NCI-H1417 treated with DMSO at 0.1 percent for 48 hours (cell line): ENCODE measurements around the gene FSCN2.
A peak's percentile ranks its signal among the peaks of the same experiment; 100 is the strongest.

Source experiments
- DNase-seq: peaks from one replicate; lab custom pipeline; 2025; lab: John Stamatoyannopoulos, UW

The FSCN2 gene

DNA sequence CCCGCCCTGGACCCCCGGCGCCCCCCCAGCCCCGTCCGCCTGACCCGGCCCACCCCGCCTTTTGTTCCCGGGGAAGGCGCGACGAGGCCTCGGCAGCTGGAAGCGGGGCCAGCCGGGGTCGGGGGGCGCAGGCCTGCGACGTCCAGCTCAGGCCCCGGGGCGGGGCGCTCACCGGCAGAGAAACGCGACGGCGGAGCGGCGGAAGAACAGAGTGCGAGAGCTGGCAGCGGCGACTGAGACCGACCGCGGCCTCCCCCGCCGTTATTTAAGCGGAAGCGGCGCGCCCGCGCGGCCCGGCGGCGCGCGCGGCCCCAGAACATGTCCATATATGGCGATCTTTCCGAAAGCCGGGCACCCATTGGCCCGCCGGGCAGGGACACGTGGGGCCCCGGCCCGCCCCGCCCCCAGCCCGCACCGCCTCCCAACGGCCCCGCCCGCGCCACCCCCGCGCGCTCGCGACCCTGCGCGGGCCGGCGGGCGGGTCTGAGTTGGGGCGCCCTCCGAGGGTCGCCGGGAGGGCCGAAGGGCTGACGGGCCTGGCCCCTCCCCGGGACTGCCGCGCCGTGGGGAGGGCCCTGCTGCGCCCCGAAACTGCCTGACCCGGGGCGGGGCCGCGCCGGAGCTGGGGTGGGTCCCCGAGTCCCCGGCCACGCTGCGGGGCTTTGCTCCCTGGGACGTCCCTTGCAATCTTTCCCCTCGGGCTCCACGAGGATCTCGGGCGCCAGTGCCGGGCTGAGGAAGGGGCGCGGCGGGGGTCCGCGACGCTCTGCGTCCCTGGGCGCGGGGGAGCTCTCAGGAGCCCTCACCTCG lies 15.4 kb upstream of the FSCN2 start, which contains the start of gene ACTG1:
Gene ACTG1 (minus strand): TSS at position 238 of the 810 bp plus-strand sequence. CDS start 445 bp downstream, outside the sequence.
- peak; percentile 82 for DNase-seq

- peak; percentile 29 for DNase-seq
Measured at GRCh38 chr17:81513372-81513752, 14.8 kb upstream of the FSCN2 start.

- DNase-seq: no peak
Measured at GRCh38 chr17:81513753-81514488, 14.3 kb upstream of the FSCN2 start.

DNA sequence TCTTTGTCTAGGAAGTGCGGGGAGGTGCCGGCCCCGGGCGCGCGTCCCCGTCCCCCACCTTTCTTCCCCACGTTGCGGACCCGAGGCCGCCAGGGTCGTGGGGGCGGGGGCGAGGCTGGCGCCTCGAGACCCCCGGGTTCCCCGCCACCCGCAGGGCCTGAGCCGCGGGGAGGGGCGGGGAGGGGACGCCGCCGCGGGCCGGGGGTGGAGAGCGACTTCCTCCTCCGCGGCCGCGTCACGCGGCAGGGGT lies 13.8 kb upstream of the FSCN2 start:
- no peak for DNase-seq

GRCh38 chr17:81514739-81515529 lies 13.2 kb upstream of the FSCN2 start:
- DNase-seq: no peak

DNA sequence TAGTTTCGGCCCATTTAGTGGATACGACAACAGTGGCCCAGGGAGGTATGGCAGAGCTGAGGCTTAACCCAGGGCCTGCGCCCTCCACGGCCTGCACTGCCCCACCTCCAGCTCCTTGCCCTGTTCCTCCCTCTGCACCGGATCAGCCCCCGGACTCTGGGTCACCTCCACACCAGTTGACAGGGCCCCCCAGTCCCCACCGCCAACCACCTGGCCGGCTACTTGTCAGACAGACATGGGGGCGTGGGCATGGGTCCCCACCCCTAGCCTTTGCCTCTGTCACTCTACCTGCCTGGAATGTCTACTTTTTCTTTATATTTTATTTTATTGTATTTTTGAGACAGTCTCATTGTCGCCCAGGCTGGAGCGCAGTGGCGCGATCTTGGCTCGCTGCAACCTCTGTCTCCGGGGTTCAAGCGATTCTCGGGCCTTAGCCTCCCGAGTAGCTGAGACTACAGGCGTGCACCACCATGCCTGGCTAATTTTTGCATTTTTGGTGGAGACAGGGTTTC lies 12.6 kb upstream of the FSCN2 start:
- no peak for DNase-seq

DNA sequence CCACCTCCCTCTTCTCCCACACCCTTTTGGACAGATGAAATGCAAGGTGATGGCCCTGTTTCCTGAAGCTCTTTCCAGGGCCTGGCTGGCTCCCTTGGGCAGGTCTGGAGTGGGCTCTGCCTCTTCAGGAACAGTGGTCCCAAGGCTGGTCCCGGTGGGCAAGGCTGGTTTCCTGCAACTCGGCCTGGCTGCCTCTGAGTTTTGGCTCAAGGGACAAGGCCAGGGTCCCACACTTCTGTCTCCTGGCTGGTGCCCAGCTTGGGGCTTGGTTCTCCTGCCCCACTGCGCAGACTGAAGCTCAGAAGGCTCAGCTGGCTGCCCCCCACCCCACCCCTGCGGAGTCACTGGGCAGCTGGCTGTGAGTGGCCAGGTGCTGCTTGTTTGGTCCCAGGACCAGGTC lies 11.7 kb upstream of the FSCN2 start:
- DNase-seq: no peak

DNA sequence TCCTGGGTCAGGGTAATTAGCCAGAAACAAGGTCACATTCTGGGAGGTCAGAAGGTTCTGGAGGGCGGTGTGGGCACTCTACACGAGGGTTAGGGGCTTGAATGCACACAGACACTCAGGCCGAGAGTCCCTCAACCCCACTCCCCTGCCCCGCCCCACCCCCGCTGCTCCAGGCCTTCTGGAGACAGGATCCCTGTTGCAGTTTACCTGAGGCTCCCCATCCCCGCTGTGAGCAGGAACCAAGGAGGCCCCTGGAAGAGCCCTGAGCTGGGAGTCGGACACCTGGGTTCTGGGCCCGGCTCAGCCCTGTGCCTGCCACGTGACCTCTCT lies 11.2 kb upstream of the FSCN2 start:
- no peak for DNase-seq

DNA sequence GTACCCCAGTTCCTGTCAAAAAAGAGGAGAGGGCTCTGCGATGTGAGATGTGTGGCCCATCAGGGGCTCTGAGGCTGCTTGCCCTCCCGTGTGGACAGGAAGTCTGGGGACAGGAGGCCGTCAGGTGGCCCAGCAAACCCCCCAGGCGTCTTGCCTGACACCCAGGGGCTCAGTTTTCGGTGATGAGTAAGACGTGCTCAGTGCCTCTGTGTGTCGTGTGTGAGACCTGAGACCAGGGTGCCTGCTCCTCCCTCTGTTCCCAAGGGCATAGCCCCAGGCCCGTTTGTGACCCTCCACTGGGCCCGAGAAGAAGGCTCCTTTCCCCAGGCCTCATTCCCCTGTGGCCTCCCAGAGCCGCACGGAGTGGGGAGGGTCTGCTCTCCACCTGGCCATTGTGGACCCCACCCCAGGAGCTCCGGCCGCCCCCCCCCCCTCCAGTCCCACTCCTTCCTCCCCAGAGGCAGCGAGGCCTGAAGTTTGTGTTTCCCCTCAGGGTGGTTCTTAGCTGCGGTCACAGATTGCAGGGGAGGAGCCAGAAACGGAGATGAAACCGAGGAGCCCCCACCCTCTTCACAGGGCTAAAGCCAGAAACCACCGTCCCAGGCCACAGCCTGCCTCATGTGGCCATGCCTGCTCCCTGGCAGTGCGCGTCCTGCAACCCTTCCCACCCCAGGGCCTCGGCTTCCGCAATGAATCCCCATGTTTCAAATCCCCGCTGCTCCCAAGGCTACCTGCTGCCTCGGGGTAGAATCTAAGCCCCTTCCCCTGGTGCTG lies 10.7 kb upstream of the FSCN2 start:
- no peak for DNase-seq

DNA sequence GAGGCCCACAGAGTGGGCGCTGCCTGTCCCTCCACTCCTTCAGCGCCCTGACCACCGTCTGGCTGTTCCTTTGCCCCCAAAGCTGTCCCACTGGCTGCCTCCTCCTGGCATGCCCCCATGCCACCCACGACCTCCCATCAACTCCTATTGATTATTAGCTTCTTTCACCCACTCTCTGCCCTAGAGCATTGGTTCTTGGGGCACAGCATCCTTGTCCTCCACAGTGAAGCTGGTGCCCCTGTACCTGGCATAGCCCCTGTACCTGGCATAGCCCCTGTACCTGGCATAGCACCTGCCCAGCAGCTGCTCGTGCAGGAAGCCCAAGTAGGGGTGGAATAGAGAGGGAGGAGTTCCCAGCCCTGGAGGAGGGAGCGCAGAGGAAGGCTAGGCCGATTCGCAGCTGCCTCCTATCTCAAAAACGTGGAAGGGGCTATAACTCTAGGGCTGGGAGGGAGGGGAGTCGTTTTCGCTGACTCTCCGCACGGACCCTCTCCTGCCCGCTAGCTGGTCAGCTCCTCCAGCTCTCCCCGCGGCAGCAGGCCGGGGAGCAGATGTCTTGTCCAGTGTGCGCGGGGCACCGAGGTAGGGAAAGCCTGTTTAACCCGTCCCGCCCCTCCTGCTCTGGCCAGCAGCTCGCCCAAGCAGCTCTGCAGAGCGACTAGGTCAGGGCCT lies 9.9 kb upstream of the FSCN2 start:
- DNase-seq: no peak

DNA sequence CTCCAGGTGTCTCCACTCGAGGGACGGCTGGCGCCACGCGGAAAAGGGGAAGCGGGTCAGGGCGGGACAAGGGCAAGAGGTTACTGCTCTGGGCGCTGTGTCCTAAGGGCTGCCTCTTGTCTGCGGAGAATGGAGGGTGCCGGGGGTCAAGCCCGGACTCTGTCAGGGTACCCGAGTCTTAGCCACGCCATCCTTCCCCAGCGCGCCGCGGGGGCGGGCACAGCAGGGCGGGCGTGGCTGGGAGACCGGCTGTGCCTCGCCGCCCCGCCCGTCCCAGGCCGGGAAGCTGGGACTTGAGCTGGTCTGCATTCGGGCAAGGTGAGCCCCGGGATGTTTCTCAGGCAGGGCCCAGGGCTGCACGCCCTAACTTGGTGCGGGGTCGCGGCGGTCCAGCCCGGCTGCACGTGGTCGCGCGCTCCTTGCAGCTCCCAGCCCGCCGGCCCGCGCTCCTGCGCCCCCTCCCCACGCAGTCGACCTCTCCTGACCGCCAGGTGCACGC lies 9.3 kb upstream of the FSCN2 start:
- no peak for DNase-seq

- no peak for DNase-seq
Measured at GRCh38 chr17:81519284-81520020, 8.7 kb upstream of the FSCN2 start.

DNA sequence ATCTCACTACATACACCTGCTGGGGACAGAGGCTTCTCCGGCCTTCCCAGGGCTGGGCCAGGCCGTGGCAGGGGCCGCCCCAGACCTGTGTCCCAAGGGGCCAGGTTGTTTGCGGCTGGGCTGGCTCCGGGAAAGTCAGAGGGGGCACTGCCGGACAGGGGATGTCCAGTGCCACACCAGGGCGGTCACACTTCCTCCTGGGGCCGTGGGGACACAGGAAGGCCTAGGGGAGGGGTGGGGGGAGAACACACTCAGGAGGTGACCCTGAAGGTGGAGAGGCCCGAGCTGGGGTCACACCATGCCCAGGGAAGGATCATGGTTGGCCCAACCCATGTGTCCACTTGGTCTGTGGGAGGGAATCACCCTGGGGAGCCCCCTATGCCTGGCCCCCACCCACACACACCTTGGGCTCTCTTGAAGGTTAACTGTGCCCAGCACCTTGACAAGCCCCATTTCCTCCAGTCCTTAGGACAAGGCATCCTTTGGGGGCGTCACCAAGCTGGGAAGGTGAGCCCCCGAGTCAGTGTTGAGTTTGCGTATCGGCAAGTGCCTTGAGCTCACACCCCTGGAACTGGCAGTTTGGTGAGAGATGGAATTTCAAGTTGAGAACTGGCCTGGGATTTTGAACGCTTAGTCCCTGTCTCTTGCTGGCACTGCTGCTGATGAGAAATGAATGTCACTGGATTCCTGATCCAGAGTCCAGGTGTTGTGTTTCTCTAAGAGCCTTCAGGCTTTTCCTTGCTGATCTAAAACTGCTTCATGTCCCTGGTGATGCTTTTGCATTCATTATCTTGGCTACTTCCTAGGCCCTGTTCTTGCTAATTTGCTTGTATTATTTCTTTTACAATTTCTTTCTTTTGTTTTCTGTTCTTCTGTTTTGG lies 7.9 kb upstream of the FSCN2 start:
- DNase-seq: no peak

- DNase-seq: no peak
Measured at GRCh38 chr17:81522491-81523401, 5.4 kb upstream of the FSCN2 start.

DNA sequence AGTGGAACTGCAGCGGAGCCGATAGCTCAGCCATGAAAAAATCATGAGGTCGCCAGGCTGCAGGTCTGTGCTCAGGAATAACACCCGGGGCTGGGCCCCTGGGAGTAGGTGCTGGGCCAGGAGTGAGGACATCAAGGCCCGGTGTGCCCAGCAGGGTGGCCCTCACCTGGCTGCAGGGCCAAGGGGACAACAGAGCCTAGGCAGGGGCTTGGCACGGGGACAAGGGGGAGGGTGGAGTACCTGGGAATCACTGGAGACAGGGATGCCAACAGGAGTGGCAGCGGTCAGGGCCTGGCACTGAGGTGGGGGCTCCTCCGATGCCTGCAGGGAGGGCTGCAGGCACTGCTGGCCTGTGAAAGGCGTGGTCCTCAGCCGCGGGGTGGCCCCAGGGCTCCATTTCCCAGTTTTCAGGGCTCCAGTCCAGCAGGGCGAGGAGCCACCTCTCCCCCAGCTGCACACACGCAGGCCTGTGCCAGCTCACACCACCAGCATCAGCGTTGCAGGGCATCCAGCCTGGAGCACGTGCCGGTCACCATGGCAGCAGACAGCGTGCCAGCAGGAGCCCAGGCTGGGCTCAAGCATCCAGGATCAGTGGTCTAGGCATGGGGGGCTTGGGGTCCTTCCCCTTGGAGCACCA lies 4.7 kb upstream of the FSCN2 start:
- DNase-seq: peak; percentile 20

GRCh38 chr17:81524039-81524864 lies 3.9 kb upstream of the FSCN2 start:
- no peak for DNase-seq

- DNase-seq: no peak
Measured at GRCh38 chr17:81524865-81525159, 3.4 kb upstream of the FSCN2 start.
